ENCODE measurements around the gene CDT1. TPM values are rescaled to one million over a fixed set of nuclear protein-coding genes. Genes with fewer than 3 reads are reported as not detected.
A peak's percentile ranks its signal among the peaks of the same experiment; 100 is the strongest.

CDT1 gene
- total RNA-seq, 2 donors from 2014 or later = 0.71 TPM; not detected in 1

DNA sequence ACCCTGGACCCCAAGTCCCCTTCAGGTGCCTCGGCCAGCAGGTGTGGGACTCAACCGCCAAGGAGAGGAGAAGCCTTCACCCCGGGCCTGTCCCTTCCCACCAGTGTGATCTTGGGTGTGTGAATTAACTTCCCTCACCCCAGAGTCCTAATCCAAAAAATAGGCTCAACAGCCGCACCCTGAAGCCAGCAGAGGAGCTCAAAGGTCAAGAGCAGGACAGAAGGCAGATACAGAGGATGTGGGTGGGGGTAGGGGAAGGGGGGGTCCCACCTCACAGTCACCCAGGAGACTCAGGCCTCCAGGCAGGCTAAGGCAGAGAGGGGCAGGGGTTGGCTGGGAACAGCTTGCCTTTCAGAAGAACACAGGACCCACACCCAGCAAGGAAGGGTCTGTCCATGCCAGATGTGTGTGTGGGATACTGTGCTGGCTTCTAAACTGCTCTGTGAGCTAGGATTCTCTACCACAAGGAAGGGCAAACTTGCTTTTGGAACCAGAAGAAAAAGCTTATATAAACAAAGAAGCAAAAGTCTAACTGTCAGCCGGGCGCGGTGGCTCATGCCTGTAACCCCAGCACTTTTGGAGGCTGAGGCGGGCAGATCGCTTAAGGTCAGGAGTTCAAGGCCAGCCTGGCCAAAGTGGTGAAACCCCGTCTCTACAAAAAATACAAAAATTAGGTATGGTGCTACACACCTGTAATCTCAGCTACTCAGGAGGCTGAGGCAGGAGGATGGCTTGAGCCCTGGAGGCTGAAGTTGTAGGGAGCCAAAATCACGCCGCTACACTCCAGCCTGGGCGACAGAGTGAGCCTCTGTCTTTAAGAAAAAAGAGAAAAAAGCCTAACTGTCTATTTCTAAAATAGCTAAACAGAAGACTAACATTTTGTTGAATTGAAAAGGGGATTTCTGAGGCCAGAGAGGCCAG is 23.2 kb upstream of the CDT1 start:
- H3K9me3 ChIP-seq = no peaks in the 10 kb centered on the region
- DNase-seq (ENCODE audit: low spot score) (no peak), ATAC-seq (ENCODE audit: insufficient number of reproducible peaks, low FRiP score, low read depth) (no peak)
- peaks cover 26 to 43% of the 10 kb centered on the region in 2 donors for H3K4me1 ChIP-seq (ENCODE audit: control insufficient read depth in 1 of 2, low read depth in 2 of 2)
- no peaks in the 10 kb centered on the region for H3K36me3 ChIP-seq
- H3K27me3 ChIP-seq (replicated peaks; ENCODE audit: insufficient read depth) = no peaks in the 10 kb centered on the region
- no peak overlapping the region for H3K4me3 ChIP-seq
- TF ChIP-seq, protein P1, sequence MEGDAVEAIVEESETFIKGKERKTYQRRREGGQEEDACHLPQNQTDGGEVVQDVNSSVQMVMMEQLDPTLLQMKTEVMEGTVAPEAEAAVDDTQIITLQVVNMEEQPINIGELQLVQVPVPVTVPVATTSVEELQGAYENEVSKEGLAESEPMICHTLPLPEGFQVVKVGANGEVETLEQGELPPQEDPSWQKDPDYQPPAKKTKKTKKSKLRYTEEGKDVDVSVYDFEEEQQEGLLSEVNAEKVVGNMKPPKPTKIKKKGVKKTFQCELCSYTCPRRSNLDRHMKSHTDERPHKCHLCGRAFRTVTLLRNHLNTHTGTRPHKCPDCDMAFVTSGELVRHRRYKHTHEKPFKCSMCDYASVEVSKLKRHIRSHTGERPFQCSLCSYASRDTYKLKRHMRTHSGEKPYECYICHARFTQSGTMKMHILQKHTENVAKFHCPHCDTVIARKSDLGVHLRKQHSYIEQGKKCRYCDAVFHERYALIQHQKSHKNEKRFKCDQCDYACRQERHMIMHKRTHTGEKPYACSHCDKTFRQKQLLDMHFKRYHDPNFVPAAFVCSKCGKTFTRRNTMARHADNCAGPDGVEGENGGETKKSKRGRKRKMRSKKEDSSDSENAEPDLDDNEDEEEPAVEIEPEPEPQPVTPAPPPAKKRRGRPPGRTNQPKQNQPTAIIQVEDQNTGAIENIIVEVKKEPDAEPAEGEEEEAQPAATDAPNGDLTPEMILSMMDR (IDR thresholded peaks at IDR 0.05) = no peak
- H3K27ac ChIP-seq = no peak overlapping the region

DNA sequence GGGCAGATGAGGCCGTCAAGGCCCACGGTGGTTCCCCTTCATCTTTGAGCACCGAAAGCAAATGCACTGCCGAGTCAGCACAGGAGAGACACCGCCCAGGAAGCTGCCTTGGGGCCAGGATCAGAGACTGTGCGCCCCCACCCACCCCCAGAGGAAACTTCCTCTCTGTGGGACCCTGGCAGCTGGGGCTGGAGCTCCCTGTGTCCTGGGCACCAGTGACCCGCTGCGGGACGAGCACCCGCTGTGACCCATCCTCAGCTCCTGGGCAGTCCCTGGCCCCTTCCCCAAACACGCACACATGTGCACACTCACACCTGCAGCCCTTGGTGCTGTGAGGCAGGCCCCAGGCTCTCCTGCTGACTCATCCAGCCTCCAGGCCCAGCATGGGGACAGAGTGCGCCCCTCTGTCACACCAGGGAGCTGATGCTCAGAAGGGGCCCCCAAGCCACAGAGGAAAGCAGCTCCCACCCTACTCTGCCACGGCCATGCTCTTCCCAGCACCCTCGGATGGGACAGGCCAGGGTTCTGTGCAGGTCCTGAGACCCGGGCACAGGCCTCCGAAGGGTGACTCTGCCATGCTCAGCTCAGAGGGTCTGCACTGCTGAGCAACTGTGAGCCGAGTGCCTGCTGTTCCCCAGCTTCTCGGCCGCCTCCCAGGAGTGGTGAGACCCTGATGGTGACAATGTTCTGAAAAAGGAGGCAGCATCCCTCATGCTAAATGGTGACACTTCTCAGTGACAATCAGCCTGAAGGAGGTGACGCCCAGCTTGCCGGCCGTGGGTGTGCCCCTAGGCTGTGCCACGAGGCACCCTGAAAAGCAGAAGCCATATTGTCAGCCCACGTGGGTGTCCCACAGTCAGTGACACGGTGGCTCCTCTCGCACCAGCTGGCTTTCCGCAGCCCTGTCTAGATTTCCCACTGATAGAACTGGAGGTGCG is 22.2 kb upstream of the CDT1 start:
- no peak for DNase-seq (ENCODE audit: low spot score)
- no peaks in the 10 kb centered on the region for H3K9me3 ChIP-seq
- H3K4me3 ChIP-seq = peak overlapping the region; percentile 4
- no peaks in the 10 kb centered on the region for H3K27me3 ChIP-seq (replicated peaks; ENCODE audit: insufficient read depth)
- H3K4me1 ChIP-seq (ENCODE audit: control insufficient read depth in 1 of 2, low read depth in 2 of 2) = peaks cover 26 to 46% of the 10 kb centered on the region in 2 donors
- H3K36me3 ChIP-seq = no peaks in the 10 kb centered on the region
- TF ChIP-seq, protein P1 (IDR thresholded peaks at IDR 0.05) = no peak
- no peak for ATAC-seq (ENCODE audit: insufficient number of reproducible peaks, low FRiP score, low read depth)
- peak overlapping the region in 1 of 2 donors; percentile 88 for H3K27ac ChIP-seq

DNA sequence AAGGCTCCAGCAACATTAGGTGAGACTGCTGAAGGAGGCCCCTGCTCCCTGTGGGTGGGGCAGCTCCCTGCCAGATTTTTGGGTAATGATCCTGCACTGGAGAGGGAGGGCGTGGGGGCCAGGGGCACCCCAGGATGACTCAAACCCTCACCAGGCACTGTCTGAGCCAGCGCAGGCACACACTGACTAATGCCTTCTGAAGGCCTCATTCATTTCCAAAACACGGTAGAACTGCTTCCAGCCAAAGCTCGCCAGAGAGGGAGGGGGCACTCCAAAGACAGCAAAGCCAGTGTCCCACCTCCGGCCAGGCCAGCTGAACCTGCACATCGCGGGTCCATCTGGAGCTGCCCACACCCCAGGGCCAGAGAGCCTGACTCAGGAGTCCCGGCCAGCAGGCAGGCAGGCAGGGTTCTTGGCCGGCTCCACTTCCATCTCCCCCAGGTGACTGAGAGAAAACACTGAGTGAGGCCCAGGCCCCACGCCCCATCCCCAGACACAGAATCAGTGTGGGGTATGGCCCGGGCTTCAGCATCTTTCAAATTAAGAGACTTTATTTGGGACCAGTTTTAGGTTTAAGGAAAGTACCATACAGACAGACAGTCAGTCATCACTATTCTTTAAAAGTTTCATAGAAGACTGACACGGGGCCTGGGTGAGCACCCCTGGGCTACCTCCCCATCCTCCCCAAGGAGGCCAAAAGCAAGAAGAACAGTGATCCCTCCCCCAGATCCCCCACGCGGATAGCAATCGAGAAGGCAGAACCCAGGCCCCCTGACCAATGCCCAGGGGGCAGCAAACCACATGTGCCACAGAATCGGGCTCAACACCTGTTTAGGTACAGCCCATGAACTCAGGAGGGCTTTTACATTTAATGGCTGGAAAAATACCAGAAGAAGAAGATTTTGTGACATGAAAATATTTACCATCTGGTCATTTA is 20.9 kb upstream of the CDT1 start:
- no peak for ATAC-seq (ENCODE audit: insufficient number of reproducible peaks, low FRiP score, low read depth)
- DNase-seq (ENCODE audit: low spot score) = no peak
- H3K27ac ChIP-seq = peak overlapping the region; percentile 88 to 91
- H3K27me3 ChIP-seq (replicated peaks; ENCODE audit: insufficient read depth) = no peaks in the 10 kb centered on the region
- peak overlapping the region; percentile 97 for H3K4me3 ChIP-seq
- peaks cover 26 to 46% of the 10 kb centered on the region in 2 donors for H3K4me1 ChIP-seq (ENCODE audit: control insufficient read depth in 1 of 2, low read depth in 2 of 2)
- no peaks in the 10 kb centered on the region for H3K9me3 ChIP-seq
- TF ChIP-seq, protein P1 (IDR thresholded peaks at IDR 0.05) = no peak
- no peaks in the 10 kb centered on the region for H3K36me3 ChIP-seq

DNA sequence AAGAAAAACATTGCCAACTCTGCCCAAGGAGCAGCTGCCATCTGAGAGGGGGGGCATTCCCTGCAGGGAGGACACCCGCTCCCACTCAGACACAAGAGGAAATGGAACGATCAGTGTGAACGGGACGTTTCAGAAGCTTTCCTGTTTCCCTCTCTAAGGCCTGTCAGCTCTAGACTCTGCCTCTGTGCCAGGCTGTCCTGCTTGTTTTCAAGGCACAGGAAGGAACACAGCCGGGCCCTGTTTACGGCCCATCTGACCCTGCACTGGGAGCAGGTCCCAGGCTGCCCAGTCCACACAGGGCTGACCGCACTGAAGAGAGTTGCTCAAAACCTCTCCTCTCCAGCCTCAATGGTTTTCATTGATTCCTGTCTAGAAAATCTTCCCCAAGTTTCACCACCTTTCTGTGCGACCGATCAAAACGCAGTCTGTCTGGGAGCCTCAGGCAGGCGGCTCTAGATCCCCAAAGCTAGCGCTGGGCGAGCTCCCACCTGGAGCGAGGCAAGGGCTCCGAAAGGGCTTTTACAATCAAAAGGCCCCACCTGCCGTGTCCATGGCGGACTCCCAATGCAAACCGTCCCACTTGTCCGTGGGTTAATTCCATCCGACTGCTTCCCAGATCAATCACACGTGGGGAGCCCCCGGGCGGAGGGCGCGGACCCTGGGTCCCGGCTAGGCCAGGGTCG is 20.1 kb upstream of the CDT1 start:
- DNase-seq (ENCODE audit: low spot score) = no peak
- Histone ChIP-seq H3K27ac (peak overlapping the region; percentile 88 to 91), H3K36me3 (no peaks in the 10 kb centered on the region), H3K27me3 (replicated peaks; ENCODE audit: insufficient read depth) (no peaks in the 10 kb centered on the region), H3K4me1 (ENCODE audit: control insufficient read depth in 1 of 2, low read depth in 2 of 2) (peaks cover 26 to 46% of the 10 kb centered on the region in 2 donors), H3K9me3 (no peaks in the 10 kb centered on the region), H3K4me3 (peak overlapping the region; percentile 97)
- TF ChIP-seq, protein P1 (IDR thresholded peaks at IDR 0.05) = no peak
- ATAC-seq (ENCODE audit: insufficient number of reproducible peaks, low FRiP score, low read depth) = peak; percentile 39

Measured in thoracic aorta (tissue), 2 donors.